M059J (cell line): ENCODE results near the gene TBC1D10A. TPM values are rescaled to one million over a fixed set of nuclear protein-coding genes. Genes with fewer than 3 reads are reported as not detected.

Experiments
- DNase-seq: peaks from one replicate; pipeline ENCODE4 v3.0.0-alpha.2; 2012; ENCODE audit warnings: low read depth
- total RNA-seq: library from RNA; depleted of rRNA; stranded (reverse); fragments of >200 nt; shearing (Covaris generic); gene quantifications from 2 replicates; pipeline ENCODE4 v1.2.3, GENCODE V29; 2014

The TBC1D10A gene
- total RNA-seq, 1 experiment from 2014 or later = 20.9 TPM

DNA sequence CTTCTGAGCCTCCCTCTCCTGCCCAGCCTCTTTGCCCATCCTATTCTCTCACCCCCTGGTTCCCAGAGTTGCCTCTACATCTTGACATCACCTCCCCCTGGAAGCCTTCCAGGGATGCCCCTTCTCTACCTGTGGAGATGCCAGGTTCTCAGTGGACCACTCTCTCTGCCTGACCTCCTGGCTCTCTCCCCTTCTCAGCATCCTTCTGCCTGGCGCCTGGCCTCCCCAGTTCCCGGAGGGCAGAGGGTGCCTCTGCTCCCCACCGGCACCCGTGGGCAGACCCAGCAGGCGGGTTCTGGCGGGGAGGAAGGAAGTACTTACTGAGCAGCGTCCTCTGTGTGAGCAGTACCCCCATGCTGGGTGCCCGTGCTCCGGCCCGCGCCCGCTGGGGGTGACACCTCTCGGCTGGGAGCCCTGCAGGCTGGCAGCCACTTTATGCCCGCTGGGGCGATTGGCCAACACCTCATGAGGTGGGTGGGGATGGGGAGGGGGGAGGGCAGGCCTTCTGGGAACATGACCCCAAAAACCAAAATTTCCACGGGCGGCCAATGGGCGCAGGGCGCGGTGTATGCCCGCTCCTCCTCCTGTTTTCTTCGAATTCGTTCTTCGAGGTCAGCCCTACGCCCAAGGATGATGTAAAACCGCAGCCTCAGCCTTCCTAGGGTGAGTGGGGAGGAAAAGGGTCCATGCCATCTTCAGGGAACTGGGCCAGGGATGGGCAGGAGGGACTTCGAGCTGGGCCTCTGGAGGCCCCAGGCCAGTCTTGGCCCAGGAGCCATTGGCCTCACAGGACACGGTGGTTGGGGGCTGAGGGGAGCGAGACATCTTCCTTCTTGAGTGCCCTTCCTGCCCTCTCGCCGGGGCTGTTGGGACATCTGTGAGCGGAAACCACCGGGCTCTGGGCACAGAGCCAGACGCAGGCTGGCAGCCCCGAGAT is 60.0 kb downstream of the TBC1D10A start, which contains the start of gene OSM:
Gene OSM (minus strand): TSS at position 407 of the 937 bp plus-strand sequence. CDS start 52 bp downstream, at position 355.
- DNase-seq = no peak

DNA sequence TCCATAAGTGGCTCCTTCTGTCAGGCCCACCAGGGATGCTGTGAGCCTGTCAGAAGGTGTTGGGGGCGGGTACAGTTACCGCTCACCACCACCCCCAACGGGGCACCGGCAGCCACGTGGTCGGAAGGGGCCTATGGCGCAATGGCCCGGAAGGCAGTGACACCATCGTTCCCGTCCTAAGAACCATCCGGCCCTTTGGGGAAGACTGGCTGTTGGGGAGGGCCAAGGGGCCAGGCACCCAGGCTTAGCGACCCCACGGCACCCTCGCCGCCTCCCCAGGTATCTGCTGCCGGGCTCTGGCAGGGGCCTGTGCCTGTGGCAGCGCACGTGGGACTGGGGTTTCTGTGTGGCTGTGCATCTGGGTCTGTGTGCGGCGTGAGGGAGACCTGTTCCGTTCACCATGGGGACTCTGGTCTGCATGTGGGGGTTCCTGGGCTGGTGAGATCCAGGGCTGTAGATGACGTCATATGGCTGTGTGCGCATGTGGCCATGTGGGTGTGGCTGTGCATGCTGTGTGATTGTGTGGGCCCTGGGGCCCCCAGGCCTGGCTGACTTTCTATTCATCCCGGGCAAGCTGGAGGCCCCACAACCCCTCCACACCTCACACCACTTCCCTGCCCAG is 60.8 kb downstream of the TBC1D10A start:
- no peak for DNase-seq

DNA sequence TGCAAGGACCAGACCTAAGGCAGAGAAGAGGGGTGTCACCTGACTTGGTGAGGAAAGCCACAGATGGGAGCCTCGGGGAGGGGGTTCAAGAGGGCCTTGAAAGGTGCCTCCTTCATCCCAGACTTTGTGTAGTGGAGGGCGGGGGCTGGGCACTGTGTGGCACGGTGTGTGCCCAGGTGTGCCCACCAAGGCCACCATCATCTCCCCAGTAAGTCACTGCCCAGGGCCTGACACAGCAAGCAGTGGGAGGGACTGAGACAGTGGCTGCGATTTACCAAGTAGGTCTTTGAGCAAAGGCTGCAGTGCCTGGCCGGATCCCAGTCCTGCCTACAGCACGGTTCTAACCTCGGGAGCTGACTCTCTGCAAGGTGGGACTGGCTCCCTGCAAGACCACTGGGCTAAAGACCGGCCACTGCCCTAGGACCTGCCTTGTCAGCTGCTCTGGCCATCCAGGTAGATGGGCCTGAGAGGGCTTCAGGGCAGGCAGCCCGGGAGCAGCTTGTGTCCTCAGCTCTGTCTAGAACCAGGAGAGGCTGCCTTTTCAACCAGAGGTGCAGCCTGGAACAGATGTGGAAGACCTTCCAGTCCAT is 61.5 kb downstream of the TBC1D10A start:
- no peak for DNase-seq

DNA sequence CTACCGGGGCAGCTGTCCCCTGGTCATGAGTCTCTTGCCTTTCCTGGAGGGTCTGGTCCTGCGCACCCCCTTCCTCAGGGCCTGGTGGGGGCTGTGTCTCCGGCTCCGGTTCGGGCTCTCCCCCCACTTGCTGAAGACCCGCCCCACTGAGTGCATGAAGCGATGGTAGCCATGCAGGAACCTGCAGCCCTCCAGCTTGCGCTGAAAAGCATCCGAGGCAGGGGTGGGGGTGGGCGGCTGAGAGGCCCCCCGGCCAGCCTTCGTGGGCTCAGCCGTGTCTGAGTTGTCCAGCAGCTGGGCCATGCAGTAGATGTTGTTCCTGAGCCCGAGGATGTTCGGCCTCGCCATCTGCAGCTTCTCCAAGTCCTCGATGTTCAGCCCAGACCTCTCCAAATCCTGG is 62.9 kb downstream of the TBC1D10A start:
- DNase-seq = no peak

DNA sequence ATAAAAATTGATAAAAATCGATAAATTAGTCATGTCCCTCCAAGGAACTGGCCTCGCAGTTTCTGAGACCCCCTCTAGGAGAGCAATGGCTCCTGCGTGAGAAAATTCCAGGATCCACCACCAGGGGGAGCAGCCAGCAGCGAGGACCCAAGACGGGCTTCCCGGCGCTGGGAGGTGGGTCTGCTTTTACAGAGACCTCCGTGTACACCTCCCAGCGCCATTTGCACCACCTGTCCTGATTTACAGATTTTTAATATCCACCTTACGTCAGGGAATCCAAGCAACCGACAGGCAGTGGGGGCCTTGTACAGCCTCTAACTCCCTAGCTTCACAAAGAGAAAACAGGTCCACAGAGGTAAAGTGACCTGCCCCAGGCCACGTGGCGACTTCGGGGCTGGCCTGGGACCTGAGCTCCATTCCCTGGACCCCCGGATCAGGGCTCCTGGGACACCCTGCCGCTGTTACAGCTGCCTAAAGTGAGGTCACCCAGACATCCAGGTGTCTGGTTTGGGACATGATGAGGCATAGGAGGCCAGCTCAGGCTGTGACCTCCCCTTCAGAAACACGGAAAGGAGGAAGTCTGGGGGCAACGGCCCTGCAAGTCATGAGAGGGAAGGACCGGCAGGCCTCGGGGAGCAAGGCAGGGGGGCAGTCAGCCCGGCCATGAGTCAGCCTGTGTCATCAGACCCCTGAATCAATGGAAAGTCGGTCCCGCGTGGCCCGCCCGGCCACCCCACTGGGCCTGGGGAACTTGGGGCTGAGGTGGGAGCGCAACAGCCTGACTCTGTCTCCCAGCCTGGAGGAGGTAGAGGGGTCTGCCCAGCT is 63.6 kb downstream of the TBC1D10A start:
- DNase-seq = peak; percentile 45

DNA sequence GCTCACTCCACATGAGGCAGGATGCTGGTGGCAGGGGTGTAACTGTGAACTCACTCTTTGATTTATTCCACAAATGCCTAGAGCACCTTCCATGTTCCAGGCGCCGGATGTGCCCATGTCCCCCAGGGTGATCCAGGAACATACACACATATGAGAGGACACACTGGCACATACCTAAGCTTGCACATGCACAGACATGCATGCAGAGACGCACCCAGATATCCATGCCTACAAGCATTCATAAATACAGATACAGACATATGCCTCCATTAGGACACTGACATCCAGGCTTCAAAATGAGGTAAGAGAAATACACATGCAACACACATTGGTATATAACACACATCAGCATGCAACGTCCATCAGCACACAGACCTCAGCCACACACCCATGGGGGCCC is 64.6 kb downstream of the TBC1D10A start:
- no peak for DNase-seq

DNA sequence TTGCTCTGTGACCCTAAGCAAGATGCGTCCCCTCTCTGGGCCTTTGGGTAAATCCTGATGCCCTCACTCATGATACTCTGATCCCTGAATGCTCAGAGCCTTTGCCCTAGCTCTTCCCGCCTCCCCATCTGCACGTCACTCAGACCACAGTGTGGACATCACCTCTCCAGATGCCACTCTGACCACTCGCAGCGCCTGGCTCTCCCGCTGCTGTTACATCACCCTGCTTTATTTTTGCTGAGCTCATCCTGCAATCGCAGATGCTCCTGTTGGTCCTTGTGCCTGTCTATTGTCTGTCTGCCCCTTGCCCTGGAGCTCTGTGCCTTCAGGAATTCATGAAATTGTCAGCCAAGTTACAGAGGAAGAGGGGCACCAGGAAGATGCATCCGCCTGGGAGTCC is 65.6 kb downstream of the TBC1D10A start:
- peak; percentile 49 for DNase-seq

DNA sequence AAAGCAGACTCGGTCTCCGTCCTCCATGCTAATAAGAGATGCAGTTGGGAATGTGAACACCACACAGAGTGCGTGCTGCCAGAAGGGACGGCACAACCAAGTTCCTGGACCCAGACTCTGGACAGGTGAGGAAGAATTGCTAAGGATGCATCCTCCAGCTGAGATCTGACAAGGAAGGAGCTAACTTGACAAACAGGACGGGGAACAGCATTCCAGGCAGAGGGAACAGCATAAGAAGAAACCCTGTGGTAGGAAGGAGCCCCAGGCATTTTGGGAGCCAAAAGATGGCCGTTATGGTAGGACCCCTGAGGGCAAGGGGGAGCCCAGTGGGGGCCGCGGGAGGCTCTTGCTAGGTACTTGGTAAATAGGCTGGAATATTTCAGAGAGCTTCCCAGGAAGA is 66.1 kb downstream of the TBC1D10A start:
- DNase-seq = no peak

DNA sequence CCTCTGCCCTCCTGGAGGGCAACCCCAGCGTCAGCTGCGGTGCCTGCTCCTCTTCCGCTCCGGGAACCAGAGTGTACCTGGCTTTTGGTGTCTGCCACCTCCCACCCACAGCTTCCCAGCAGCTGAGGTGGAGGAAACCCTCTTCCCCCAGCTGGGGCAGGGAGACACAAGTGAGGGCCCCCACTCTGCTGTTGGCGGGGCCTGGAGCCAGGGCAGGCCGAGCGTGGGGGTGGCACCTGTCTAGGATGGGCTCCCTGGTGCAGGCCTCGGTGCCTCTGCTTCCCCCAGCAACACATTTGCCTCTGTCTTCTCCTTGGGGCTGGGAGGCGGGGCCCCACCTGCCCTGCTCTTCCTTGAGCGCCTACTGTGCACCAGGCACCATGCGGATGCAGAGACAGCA is 66.5 kb downstream of the TBC1D10A start:
- DNase-seq = no peak

DNA sequence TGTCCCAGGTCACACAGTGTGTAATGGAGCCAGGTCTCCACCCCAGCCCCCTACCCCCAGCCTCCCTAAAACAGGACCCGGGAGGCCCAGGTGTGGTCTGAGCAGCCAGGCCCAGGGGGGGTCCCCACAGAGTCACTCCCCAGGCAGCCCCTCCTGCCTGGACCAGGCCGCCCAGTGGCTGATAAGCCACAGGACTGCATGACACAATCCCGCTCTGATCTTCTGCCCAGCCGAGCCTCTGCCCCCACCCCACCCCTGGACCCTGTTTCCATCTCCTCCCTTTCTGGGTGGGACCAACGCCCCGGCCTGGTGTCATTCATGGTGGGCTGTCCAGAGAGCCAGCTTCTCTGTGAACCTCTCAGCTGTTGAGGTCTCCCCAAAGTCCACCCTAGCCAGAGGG is 72.4 kb downstream of the TBC1D10A start:
- DNase-seq = no peak

DNA sequence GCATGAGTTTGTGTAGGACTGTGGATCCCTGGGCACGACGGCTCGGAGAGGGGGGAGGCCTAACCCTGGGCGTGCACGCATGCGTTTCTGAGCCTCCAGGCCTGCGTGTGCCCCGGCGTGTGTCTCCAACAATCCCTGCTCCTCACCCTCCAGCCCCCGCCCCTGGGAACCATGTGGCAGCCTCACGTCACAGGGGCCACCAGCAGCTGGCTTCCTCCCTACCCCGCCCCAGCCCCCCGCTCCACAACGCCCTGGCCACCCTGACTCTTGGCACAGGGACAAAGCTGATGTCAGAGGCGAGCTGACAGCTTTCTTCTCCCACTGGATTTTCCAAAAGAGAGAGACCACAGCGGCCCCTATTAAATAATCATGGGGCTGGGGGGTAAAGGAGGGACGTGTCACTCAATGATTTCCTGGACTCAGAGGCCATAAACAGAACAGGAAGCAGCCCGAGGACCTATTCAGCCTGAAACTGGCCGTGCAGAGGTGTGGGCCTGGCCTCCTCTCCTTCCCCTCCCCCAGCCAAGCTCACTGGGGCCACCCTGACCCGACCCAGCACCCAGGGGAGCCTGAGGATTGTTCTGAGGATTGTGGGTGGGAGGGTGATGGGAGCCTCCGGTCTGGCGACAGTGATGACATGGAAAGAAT is 73.4 kb downstream of the TBC1D10A start:
- DNase-seq = peak; percentile 35

DNA sequence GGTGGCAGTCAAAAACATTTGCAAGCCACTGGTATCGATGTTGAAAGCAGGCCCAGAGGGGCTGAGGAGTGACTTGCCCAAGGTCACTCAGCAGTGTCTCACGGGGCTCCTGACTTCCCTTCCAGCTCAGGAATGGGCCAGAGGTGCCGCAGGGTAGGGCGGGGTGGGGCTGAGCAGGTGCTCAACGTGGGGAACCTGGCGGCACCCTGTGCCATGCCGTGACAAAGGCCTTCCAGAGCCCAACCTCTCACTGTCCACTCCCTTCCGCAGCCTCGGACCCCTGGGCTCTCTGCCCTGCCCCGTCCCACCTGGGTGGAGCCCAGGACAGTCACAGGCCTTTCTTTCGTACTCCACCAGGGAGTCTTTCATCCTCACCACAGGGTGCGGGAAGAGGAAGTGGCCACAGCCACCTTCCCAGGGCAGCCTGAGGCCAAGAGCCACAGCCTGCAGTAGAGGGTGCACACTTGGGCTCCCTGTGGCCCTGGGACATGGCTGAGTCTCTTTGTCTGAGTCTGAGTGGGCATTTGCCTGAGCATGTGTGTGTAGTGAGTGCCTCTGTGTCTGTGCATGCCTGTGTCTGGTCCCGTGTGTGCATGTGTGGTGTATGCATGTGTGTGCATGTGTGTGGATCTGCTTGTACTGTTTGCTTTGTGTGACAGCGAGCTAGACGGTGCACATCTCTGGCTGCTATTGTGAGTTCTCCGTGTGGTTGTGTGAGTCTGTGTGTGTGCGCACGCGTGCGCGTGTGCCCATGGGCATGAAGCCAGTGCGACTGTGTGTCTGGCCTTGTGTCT is 74.1 kb downstream of the TBC1D10A start:
- DNase-seq = peak; percentile 63

DNA sequence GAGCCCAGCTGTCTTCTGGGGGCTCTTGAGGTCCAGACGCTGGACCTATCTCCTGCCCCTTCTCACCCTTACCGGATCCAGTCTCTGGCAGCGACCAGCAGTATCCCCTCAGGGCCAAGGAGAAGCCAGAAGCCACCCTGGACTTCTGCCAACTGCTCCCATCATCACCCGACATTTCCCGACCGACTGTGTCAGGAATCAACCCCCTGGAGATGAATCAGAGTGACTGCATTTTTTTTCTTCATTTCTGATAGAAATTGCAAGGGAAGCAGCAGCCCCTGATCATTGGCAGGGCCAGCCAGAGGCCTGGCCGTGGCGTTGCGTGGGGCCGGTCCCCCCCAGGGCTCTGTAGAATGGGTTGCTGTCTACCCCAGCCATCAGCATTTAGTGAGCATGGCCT is 75.0 kb downstream of the TBC1D10A start:
- DNase-seq = peak; percentile 91

DNA sequence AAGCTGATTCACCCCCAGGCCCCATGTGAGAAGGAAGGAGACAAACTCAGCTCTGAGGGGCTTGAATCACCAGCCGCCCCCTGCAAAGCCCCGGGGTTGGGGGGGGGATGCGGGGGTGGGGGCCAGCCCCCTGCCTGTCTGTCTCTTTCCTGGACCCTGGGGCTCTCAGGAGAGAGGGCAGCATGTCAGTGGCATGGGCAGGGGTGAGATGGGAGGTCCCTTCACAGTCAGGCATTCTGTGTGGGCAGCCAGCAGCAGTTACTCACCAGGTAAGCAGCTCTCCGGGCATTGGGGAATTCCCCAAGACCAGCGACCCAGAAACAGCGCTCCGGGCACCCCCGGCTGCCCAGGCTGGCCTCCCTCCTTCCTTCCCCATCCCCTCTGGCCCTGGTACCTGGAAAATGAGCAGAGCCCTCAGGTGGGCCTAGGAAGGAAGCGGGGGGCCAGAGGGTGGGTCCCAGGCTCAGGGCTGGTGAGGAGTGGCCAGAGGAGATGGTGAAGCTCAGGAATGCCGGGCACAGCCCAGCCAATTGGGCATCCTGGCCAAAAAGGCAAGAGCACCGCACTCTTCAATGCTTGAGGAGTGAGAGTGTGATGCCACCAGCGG is 76.0 kb downstream of the TBC1D10A start:
- peak; percentile 93 for DNase-seq

DNA sequence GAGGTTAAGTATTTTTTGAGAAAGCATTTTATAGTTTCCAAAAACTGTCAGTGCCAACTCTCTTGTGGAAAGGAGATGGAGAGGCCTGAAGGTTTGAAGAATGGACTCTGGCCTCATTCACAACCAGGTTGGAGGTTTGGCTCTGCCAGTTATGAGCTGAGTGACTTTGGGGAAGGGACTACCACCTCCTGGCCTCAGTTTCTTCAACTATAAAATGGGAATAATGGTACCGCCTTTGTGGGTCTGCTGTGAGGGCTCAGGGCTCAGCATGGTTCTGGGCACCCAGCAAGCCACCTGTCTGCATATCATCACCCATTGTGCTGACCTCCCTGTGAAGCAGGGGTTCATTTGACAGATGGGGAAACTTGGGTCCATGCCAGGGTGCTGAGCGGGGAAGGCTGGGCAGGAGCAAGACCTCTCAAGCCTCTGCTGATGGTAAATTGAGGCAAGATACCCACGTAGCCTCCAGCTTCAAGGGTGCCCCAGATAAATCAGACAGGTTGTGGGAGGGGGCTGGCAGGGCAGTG is 76.6 kb downstream of the TBC1D10A start:
- no peak for DNase-seq

DNA sequence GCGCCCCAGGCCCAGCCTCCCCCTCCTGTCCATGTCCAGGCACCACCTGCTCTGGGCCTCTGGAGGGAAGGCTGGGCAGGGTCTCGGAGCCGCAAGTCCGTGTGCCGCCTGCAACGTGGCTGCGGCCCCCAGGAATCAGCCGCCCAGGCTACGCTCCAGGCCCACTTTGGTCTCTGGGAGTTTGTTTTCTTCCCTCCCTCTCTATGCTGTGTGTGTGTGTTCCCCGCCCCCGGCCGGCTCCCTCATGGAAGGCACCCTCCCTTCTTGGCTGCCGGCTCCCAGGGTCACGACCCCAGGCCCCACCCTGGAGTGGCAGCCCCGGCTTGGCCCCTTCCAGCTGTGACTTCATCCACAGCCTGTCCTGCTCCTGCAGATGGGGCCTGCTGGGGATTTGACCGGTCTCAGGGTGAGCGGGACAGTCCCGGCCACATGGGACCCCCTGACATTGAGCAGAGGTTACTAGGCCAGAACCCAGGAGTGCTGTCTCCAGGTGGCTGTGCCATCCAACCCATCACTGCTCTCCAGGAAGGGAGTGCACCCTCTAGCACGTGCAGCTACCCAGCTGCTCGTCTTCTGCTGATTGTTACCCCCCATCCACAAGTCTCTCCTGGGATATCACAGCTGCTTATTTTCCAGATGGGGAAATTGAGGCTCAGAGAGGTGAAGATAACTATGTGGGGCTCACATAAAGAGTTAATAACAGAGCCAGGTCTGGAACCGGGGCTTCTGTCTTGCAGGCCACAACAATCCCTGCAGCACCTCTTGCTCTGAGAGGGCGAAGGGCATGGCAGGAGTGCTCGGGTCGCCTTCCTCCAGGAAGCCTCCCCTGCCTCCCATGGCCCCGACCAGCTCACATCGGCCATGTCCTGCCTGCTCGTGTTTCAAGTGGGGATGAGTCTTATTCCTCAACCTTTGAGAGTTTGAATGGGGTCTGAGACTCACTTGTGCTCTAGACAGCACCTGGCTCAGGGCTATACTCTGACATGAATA is 77.4 kb downstream of the TBC1D10A start:
- DNase-seq = no peak

DNA sequence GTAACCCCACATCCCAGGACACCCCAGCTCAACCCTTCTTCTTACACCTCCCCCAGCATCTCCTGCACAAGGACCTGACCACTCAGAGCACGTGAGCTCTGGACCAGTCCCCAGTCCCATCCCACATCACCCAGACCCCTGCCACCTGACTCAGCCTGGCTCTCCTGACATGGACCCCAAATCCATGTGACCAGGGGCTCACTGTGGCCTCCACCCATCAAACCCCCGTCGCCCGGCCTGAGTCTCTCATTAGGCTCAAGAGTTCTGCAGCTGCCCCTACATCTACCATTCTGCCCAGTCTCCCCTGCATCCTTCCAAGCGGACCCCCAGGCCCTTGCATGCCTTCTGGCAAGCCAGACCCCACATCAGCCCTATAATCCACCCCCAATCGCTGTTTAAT is 78.3 kb downstream of the TBC1D10A start:
- no peak for DNase-seq

DNA sequence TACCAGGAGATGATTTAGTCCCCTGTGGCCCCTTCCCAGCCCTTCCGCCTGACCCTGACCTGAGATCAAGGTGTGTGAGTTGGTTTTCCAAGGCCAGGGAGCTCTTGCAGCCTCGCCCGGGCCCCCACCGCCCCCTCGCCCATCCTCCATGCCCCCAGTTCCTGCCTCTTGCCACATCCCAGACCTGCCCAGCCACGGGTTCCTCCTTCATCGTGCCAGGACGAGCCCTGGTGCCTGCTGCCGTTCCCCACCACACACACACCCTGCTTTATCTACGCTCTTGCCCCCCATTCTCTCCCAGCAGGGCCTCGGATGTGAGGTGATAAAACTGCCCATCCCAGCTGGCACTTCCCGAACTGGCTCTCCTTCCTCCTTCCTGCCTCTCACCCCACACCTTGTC is 78.8 kb downstream of the TBC1D10A start:
- DNase-seq = no peak

DNA sequence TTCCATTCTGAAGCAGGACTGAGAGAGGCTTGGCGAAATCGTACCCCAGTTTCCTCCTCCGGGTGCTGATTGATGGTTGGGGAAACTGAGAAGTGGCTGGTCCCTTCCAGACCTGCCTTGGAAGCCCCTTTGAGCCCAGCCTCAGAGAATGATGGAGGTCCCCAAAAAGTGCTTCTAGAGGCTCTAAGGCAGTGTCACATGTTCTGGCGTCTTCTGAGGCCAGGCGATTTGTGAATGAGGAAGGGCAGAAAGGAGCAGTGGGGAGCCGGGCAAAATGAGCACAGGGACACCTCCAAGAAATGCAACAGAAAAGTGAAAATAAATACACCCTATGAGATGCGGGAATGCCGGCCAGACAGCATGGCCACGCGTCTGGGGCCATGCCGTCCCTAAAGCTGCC is 79.2 kb downstream of the TBC1D10A start:
- no peak for DNase-seq
